HG03442 (cell line): Measurements from ENCODE around the gene OCRL.

ENCODE experiments used
- ATAC-seq: cut with Tn5 transposase; IDR thresholded peaks from one replicate; pipeline ENCODE4 v1.9.1; 2021; ENCODE audit warnings: mild to moderate bottlenecking, moderate library complexity; ENCODE audit not compliant: unreplicated experiment

OCRL gene

DNA sequence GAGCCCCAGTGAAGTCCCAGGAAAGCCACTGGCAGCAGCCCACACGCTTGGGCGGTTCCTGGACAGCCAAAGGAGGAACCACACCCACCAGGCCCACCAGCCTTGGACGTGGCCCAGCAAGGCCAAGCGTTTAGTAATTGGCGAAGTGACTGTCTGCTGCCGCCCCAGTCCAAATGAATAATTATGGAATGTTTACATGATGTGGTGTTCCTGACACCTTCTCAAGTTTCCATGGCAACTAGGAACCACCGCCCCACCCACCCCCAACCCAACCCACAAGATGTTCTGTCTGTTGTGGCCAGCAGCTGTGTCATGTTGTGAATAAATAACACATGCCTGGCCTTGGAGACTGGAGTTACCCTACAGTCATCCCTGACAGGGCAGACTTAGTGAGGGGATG is 92.4 kb downstream of the OCRL start:
- no peak for ATAC-seq

DNA sequence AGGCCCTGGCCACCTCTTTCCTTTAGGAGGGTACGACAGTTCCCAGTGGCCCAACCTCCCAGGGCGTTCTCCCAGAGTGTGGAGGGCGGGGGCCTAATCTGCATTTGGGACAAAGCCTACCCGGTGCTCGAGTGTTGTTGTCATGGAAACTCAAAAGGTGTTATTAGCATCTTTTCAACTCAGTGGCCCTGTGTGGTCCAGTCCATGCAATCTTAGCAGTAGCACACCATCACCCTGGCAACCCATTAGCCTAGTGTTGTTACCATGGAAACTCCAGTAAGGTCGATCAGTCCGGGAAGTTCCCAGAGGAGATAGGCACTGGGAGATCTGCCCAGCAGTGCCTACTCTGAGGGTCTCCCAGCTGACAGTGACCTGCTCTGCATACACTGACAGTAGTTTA is 94.5 kb downstream of the OCRL start:
- ATAC-seq, result no peak

DNA sequence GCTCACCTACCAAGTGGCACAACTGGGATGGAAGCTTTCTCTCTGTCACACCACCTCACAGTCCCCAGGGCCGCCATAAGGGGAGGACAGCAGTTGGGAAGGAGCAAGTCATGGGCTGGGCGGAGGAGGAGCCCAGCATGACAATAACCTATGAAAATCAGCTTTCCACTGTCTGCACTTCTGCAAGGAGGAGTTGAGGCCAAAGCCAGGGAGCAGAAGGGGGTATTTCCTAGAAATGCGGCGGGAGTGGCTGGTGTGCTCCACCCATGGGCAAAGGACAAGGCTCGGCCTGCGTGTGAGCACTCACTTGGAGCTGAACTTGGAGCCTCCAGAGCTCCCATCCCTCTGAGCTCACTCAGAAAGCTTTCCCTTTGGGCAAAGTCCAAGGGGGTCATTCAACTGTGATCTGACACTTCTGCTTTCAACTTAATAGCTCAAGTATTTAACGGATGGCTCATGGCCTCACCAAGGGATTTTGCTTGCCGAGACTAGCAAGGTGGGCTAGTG is 96.2 kb downstream of the OCRL start:
- no peak for ATAC-seq

DNA sequence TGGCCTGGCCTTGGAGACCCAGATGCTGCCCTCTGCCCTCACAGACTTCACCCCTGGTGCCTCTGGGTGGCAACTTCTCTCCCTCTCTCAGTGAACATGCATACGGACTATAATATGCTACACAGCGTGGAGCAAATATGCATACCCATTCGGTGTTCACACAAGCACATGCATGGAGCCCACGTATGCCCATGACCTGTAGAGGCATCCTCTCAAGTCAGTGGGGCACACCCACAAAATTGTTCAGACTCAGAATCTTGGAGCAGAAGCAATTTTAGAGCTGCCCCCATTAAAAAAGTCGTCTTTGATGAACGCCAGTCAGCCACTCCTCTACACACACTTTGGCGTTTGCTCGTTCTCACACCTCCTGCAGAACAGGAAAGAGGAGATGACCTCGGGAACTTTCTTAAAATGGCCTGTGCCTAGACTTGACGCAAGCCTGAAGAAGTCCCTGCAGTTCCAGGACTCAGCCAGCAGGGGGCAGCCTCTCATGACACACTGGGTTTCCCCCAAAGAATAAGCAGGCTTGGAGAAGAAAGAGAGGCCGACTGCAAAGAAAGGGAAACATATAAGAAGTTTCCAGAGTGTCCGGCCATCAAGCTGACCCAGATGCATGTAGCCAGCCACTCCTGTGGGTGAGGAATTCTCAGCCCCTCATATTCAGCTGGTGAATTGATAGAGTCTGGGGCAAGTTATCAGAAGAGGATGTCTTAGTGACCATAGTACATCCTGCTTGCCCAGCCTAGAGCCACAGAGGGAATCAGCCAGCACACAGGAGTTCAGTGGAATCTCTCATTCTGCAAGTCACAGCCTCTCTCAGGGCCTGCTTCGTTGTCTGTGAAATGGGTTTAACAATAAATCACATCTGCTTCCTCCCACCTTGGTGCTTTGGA is 97.4 kb downstream of the OCRL start:
- no peak for ATAC-seq

DNA sequence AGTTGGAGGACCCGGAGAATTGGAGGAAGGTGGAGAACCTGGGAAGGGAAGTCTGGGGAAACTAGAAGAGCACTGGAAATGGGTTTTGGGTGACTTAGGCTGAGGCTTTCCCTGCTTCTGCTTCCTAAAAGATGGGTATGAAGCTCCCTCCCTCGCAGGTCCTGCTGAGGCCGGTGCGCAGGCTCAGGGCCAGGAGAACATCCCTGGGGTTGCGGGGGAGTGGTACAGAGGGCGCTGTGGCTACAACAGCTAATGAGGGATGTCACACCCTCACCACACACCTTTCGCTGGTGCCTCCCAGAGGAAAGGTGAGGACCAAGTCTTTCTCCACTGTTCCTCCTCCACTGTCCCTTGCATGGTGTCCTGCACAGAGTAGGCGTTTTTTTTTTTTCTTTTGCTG is 98.9 kb downstream of the OCRL start:
- ATAC-seq, result no peak

DNA sequence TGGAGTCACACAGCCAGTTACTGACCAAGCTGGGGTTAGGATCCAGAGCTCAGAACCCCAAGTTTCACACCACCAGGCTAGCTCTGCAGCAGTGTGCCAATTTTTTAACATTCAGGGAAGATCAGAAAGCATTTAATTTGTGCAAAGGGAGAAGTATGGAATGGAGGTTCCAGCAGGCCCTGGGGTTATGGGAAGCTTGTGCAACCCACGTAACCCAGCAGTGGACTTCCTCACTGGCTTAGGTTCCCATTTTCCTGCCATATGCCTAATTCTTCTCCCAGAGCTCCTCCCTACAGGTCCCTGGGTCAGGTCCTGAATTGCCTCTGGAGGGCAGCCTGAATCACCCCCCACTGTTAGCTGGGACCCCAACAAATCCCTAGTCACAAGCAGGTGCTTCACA is 100.7 kb downstream of the OCRL start:
- no peak for ATAC-seq

DNA sequence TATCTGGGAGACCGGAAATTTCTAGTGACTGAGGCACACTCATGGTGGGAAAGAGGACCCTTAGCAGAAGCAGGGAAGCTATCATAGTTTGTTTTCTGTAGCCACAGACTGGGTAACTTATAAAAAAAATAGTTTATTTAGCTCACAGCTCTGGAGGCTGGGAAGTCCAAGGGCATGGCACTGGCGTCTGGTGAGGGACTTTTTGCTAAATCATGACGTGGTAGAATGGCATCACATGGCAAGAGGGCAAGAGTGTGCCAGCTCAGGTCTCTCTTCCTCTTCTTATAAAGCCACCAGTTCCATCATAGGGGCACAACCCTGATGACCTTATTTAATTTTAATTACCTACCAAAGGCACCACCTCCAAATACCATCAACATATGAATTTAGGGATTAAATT is 101.4 kb downstream of the OCRL start:
- ATAC-seq, result no peak

DNA sequence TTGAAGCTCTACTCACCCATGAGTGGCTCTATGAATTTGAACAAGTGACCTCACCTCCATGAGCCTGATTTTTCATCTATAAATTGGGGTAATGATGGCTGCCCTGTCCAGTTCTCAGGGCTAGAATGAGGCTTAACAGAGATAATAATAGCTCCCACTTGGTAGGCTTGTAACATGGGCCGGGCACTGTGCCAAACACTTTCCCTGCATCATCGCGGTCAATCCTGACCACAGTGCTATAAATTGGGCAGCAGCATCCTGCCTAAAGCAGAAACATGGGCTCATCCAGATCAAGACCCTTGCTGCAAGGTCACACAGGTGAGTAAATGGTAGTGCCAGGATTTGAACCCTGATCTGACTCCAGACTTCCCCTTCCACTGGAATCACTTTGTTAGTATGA is 101.9 kb downstream of the OCRL start:
- no peak for ATAC-seq
